ENCODE measurements around the gene NTF4.

- TF ChIP-seq POLR2A (IDR thresholded peaks at IDR 0.05) (no peak), CTCF (IDR thresholded peaks at IDR 0.05) (peak; percentile 58 to 78 (median 72))
Measured at GRCh38 chr19:49106648-49107135, 42.1 kb upstream of the NTF4 start.

Measured in Peyer's patch (tissue), 4 donors.